HEK293T (cell line): ENCODE results near the gene COL1A2.

Experiments used
- CTCF ChIA-PET: fragments of 350-600 bp; formaldehyde crosslinking; extraction: SDS; loops from one replicate; lab custom pipeline; 2021; ENCODE audit warnings: antibody characterized with exemption, inconsistent platforms; lab: Yijun Ruan, JAX
- POLR2A ChIA-PET: fragments of 350-600 bp; formaldehyde crosslinking; extraction: SDS; loops from one replicate; lab custom pipeline; 2020; ENCODE audit warnings: antibody characterized with exemption, inconsistent platforms; lab: Yijun Ruan, JAX
- DNase-seq: peaks from one replicate; pipeline ENCODE4 v3.0.0; 2012; ENCODE audit warnings: mixed read lengths; ENCODE audit errors: extremely low spot score
- ARNT ChIP-seq: fragments of 450-650 bp; IDR thresholded peaks from 2 replicates; pipeline ENCODE4 v1.6.1; 2017; ENCODE audit warnings: mild to moderate bottlenecking
- BHLHE40 ChIP-seq: fragments of 450-650 bp; IDR thresholded peaks from 2 replicates; pipeline ENCODE4 v1.6.1; 2016; ENCODE audit warnings: mild to moderate bottlenecking, moderate library complexity, borderline replicate concordance
- CTBP1 ChIP-seq: fragments of 450-650 bp; IDR thresholded peaks from 2 replicates; pipeline ENCODE4 v1.6.1; 2016; ENCODE audit warnings: borderline replicate concordance
- ELF4 ChIP-seq: fragments of 450-650 bp; IDR thresholded peaks from 2 replicates; pipeline ENCODE4 v1.6.1; 2017; ENCODE audit warnings: antibody characterized with exemption
- FOXA1 ChIP-seq: fragments of 450-650 bp; IDR thresholded peaks from 2 replicates; pipeline ENCODE4 v1.6.1; 2016; ENCODE audit warnings: mild to moderate bottlenecking
- FOXK2 ChIP-seq: fragments of 450-650 bp; IDR thresholded peaks from 2 replicates; pipeline ENCODE4 v1.6.1; 2016; ENCODE audit warnings: mild to moderate bottlenecking
- FOXM1 ChIP-seq: fragments of 450-650 bp; IDR thresholded peaks from 2 replicates; pipeline ENCODE4 v1.6.1; 2017; ENCODE audit warnings: mild to moderate bottlenecking, borderline replicate concordance
- HDGF ChIP-seq: fragments of 450-650 bp; IDR thresholded peaks from 2 replicates; pipeline ENCODE4 v1.6.1; 2017; ENCODE audit warnings: antibody characterized with exemption, borderline replicate concordance
- L3MBTL2 ChIP-seq: fragments of 450-650 bp; conservative IDR thresholded peaks from 2 replicates; pipeline ENCODE4 v1.6.1; 2016; ENCODE audit warnings: mild to moderate bottlenecking
- LEF1 ChIP-seq: fragments of 450-650 bp; IDR thresholded peaks from 2 replicates; pipeline ENCODE4 v1.6.1; 2017; ENCODE audit warnings: mild to moderate bottlenecking, borderline replicate concordance
- NFRKB ChIP-seq: fragments of 450-650 bp; IDR thresholded peaks from 2 replicates; pipeline ENCODE4 v1.6.1; 2016; ENCODE audit warnings: mild to moderate bottlenecking, moderate library complexity
- SP1 ChIP-seq: fragments of 450-650 bp; IDR thresholded peaks from 2 replicates; pipeline ENCODE4 v1.6.1; 2017
- SUZ12 ChIP-seq: fragments of 450-650 bp; IDR thresholded peaks from 2 replicates; pipeline ENCODE4 v1.6.1; 2016; ENCODE audit warnings: mild to moderate bottlenecking
- TARDBP ChIP-seq: fragments of 450-650 bp; IDR thresholded peaks from 2 replicates; pipeline ENCODE4 v1.6.1; 2016
- ZNF384 ChIP-seq: fragments of 450-650 bp; IDR thresholded peaks from 2 replicates; pipeline ENCODE4 v1.6.1; 2016
- TF ChIP-seq, protein P1 (sequence below): fragments of 450-650 bp; IDR thresholded peaks from 2 replicates; pipeline ENCODE4 v1.6.1; 2016

COL1A2 gene

DNA sequence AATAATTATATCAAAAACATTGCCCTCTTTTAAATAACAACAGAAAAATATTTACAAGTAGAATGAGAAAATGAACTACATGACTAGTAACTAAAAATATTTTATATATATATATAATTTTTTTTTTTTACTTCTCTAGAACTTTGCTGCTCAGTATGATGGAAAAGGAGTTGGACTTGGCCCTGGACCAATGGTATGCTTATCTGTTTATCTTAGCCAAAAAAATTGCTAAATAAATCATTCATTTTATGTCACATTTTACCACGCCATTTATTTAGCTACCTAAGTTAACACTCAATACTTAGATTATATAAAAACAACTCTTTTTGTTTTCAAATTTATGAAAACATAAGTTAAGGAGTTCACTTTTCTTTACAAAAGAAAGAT lies 6.7 kb downstream of the COL1A2 start:
- CTCF ChIA-PET, result interaction anchor here (1.1 kb wide), 1 partner anchor 113 kb away, joined by 3 read pairs; no protein-coding TSS in a partner anchor
- POLR2A ChIA-PET, result no interaction called here
- TF ChIP-seq FOXK2 (no peak), LEF1 (no peak), CTBP1 (no peak), BHLHE40 (no peak), FOXM1 (no peak), SUZ12 (no peak), ELF4 (no peak), TARDBP (no peak), L3MBTL2 (no peak), ZNF384 (no peak), SP1 (no peak), FOXA1 (no peak), NFRKB (no peak), ARNT (no peak), HDGF (no peak)
- TF ChIP-seq, protein P1, sequence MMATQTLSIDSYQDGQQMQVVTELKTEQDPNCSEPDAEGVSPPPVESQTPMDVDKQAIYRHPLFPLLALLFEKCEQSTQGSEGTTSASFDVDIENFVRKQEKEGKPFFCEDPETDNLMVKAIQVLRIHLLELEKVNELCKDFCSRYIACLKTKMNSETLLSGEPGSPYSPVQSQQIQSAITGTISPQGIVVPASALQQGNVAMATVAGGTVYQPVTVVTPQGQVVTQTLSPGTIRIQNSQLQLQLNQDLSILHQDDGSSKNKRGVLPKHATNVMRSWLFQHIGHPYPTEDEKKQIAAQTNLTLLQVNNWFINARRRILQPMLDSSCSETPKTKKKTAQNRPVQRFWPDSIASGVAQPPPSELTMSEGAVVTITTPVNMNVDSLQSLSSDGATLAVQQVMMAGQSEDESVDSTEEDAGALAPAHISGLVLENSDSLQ, result no peak

DNA sequence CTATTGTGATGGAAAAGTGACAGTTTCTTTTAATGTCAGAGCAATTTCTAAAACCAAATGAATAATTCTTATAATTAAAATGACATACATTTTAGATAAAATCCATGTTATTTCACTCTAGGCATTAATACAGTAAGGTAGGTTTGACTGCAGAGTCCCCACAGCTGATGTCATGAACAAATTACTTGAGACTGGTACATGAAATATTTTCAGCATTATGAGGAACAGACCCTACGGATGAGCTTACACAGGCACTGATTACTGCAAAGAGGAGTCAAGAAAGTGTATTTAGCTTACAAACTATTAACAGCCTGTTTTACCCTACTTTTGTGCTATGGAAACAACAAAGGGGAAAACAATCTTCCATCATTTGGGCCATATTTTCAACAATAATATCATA lies 8.9 kb downstream of the COL1A2 start:
- DNase-seq, result no peak
- TF ChIP-seq SUZ12, result no peak
- no peak for TF ChIP-seq L3MBTL2
- no peak for TF ChIP-seq BHLHE40
- no peak for TF ChIP-seq TARDBP
- no peak for TF ChIP-seq HDGF
- TF ChIP-seq SP1, result no peak
- TF ChIP-seq LEF1, result no peak
- TF ChIP-seq ZNF384, result no peak
- TF ChIP-seq NFRKB, result no peak
- POLR2A ChIA-PET, result no interaction called here
- CTCF ChIA-PET, result interaction anchor here (1.4 kb wide), 1 partner anchor 115 kb away, joined by 4 read pairs; no protein-coding TSS in a partner anchor

More for the DNA sequence above, 6.7 kb downstream of the COL1A2 start:
- no peak for DNase-seq

DNA sequence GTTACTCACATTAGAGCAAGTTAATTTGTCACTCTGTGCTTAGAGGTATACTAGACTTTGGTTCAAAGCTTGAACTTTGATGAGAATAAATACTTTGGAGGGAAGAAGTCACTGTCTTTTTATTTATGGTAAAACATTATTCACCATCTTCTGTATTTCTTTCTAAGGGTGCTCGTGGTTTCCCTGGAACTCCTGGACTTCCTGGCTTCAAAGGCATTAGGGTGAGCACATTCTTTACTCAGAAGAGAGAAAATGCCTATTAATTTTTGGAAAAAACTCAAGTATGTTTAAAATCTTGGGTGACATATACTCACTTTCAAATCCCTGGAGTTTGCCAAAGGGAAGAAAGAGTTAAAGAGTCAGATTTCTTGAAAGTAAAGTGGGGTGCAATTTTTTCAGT lies 10.8 kb downstream of the COL1A2 start:
- no peak for DNase-seq
- CTCF ChIA-PET, result no interaction called here
- POLR2A ChIA-PET, result no interaction called here
- no peak for TF ChIP-seq FOXM1
- no peak for TF ChIP-seq LEF1
- TF ChIP-seq SP1, result no peak
- TF ChIP-seq FOXA1, result no peak
- no peak for TF ChIP-seq SUZ12
- TF ChIP-seq HDGF, result no peak
- TF ChIP-seq CTBP1, result no peak

DNA sequence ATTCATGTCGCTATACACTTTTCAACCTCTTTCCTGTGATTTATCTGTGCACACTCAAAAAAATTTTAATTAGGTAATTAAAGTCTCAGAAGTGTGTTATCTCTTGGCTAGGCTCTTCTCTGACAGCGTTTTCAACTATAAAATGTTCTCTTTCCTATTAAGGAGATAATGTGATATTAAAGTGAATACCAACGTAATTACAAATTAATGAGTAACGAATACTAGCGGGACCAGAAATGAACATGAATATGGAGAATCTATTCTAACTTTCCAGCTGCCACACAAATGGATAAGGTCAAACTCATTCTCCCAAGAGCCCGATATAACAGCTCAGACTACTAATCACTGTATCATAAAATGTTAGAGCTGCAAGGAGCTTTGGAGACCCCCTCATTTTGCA lies 12.0 kb downstream of the COL1A2 start:
- ChIA-PET POLR2A (no interaction called here), CTCF (no interaction called here)
- DNase-seq, result no peak
- TF ChIP-seq NFRKB, result no peak
- TF ChIP-seq TARDBP, result no peak
- TF ChIP-seq BHLHE40, result no peak
- TF ChIP-seq ELF4, result no peak
- TF ChIP-seq SUZ12, result no peak
- no peak for TF ChIP-seq FOXA1
- TF ChIP-seq, protein P1, result no peak
- no peak for TF ChIP-seq HDGF

DNA sequence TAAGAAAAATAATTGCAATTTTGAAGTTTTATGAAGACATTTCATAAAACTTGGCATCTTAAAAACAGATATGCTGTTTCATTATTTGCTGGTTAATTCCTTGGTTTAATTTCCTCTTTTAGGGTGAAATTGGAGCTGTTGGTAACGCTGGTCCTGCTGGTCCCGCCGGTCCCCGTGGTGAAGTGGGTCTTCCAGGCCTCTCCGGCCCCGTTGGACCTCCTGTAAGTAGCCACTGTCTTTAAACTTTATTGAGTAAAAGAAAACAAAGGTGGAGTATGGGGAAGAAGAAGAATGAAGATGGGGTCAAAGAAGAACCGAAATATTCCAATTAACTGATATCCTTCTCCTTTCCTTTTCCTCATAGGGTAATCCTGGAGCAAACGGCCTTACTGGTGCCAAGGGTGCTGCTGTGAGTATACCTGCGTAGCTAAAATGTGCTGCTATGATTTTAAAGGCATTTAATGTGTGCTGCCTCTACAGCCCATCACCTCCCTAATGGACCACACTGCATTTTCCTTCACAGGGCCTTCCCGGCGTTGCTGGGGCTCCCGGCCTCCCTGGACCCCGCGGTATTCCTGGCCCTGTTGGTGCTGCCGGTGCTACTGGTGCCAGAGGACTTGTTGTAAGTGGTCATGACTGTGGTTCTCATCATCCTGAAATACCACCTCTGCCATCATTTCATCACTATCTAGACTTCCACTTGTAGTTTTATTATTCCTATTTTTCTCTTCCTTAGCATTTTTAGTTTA lies 14.7 kb downstream of the COL1A2 start:
- ChIA-PET POLR2A (no interaction called here), CTCF (no interaction called here)
- DNase-seq, result no peak
- TF ChIP-seq L3MBTL2 (no peak), SP1 (no peak), SUZ12 (no peak), FOXA1 (no peak), CTBP1 (no peak), HDGF (no peak), ELF4 (no peak), LEF1 (no peak), ARNT (no peak), BHLHE40 (no peak), TARDBP (no peak), NFRKB (no peak), FOXK2 (no peak), ZNF384 (no peak), FOXM1 (no peak)
- TF ChIP-seq, protein P1, result no peak
